BLaER1 (cell line): ENCODE measurements around the gene PLCB4.

Experiments used
- H3K27ac ChIP-seq: shearing (Covaris generic); formaldehyde crosslinking; 2 replicates; pipeline ENCODE4 v1.8.1; 2022
- H3K27me3 ChIP-seq: shearing (Covaris generic); formaldehyde crosslinking; 2 replicates; pipeline ENCODE4 v1.8.1; 2022
- H3K36me3 ChIP-seq: shearing (Covaris generic); formaldehyde crosslinking; 2 replicates; pipeline ENCODE4 v1.8.1; 2022
- H3K4me1 ChIP-seq: shearing (Covaris generic); formaldehyde crosslinking; 2 replicates; pipeline ENCODE4 v1.8.1; 2022
- H3K4me2 ChIP-seq: shearing (Covaris generic); formaldehyde crosslinking; 2 replicates; pipeline ENCODE4 v1.8.1; 2022
- H3K4me3 ChIP-seq: shearing (Covaris generic); formaldehyde crosslinking; 2 replicates; pipeline ENCODE4 v1.8.1; 2022
- H3K9ac ChIP-seq: shearing (Covaris generic); formaldehyde crosslinking; 2 replicates; pipeline ENCODE4 v1.8.1; 2022
- H3K9me3 ChIP-seq: shearing (Covaris generic); formaldehyde crosslinking; 2 replicates; pipeline ENCODE4 v1.8.1; 2022
- H4K20me1 ChIP-seq: shearing (Covaris generic); formaldehyde crosslinking; 2 replicates; pipeline ENCODE4 v1.8.1; 2022
- Cebpa-rat ChIP-seq: shearing (Covaris generic); IDR thresholded peaks from 2 replicates; pipeline ENCODE4 v1.8.1; 2022

Gene PLCB4

DNA sequence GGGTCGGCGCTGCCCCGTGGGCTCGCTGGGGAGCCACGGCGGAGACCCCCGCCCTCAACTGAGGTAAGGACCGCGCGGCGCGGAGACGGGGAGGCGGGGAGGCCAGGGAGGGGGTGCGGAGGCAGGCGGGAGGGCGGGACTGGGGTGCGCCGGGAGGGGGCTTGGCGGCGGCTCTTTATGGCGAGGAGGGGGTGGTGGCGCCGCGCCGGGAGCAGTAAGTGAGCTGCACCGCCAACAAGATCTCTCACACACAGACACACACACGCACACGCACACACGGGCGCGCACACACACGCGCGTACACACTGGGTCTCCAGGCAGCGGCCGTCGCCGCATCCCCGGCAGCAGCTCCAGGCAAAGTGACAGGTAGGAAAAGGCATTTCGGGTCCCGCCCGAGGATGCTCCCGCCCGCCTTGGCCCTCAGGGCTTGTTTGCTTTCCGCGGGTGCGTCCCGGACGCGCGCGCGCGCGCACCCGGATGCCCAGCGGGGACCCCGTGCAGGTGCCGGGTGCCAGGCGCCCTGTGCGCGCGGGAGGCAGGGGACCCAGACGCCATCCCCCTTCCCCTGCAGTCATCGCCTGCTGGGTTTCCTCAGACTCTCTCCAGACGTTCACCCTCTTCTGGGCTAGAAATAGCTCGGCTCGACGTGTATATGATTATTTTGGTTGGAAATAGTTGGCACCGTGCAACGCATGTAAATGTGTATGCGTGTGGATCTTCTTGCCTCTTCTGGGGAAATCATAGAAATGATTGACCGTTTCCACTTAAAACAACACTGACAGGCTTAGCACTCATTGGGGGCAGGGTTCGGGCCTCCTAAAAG is at the start of gene PLCB4:
TSS of gene PLCB4 (plus strand) at position 247 of the 823 bp plus-strand sequence. CDS start 238,728 bp downstream, outside the sequence.
- Histone ChIP-seq H3K4me3 (peak within 1 kb of the TSS; percentile 77), H3K27me3 (peaks cover 48% of the 10 kb centered on the region), H3K4me1 (peaks cover 14% of the 10 kb centered on the region), H3K27ac (no peak within 1 kb of the TSS), H3K9ac (peak within 1 kb of the TSS; percentile 63; the same call in 1 of the 2 replicates), H3K4me2 (peak within 1 kb of the TSS; percentile 98), H3K36me3 (no peaks in the 10 kb centered on the region), H3K9me3 (no peaks in the 10 kb centered on the region), H4K20me1 (no peaks in the 10 kb centered on the region)
- no peak for TF ChIP-seq Cebpa-rat

DNA sequence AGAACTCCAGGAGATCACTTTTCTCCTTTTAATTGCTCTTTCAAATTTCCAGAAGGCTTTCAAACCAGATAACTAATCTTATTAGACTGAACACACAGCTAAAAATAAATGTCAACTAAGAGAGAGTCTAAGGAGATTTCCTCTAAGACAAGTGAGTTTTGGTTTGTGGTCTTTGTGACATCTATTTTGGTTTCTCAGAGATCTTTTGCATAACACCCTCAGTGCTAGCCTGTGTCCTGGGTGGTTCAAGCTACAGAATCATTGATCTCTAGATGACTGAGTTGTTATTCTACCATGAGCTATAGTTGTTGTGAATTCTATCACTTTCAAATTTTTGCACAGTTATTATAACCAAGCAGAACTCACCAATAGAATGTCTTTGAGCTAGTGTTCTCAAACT is 49.1 kb upstream of the PLCB4 start:
- no peaks in the 10 kb centered on the region for H3K9me3 ChIP-seq
- TF ChIP-seq Cebpa-rat = no peak
- H4K20me1 ChIP-seq = no peaks in the 10 kb centered on the region
- no peak overlapping the region for H3K4me3 ChIP-seq
- H3K9ac ChIP-seq = no peak overlapping the region
- H3K27me3 ChIP-seq = no peaks in the 10 kb centered on the region
- peaks cover 30% of the 10 kb centered on the region for H3K4me1 ChIP-seq
- H3K36me3 ChIP-seq = no peaks in the 10 kb centered on the region
- no peak overlapping the region for H3K27ac ChIP-seq
- peak overlapping the region; percentile 74 for H3K4me2 ChIP-seq

DNA sequence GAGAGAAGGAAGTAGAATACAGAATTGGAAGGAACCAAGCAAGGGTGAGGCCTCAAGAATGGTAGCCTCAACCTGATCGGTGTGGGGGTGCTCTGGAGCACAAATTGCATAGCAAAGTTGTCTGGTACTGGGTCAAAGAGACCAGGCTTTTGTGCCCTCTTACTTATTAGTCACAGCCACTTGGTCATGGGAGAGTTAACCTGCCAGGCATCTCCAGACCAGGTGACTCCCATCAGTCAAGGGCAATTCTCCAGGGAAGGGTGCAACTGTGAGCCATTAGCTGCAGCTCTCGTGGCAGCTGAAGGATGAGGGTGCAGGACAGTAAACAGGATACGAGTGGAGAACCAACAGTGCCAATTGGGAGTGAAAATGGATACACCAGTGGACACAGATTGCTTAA is 47.7 kb upstream of the PLCB4 start:
- Histone ChIP-seq H4K20me1 (no peaks in the 10 kb centered on the region), H3K9me3 (no peaks in the 10 kb centered on the region), H3K4me2 (peak overlapping the region; percentile 74), H3K27ac (no peak overlapping the region), H3K9ac (no peak overlapping the region), H3K4me1 (peaks cover 30% of the 10 kb centered on the region), H3K27me3 (no peaks in the 10 kb centered on the region), H3K36me3 (no peaks in the 10 kb centered on the region), H3K4me3 (no peak overlapping the region)
- no peak for TF ChIP-seq Cebpa-rat

DNA sequence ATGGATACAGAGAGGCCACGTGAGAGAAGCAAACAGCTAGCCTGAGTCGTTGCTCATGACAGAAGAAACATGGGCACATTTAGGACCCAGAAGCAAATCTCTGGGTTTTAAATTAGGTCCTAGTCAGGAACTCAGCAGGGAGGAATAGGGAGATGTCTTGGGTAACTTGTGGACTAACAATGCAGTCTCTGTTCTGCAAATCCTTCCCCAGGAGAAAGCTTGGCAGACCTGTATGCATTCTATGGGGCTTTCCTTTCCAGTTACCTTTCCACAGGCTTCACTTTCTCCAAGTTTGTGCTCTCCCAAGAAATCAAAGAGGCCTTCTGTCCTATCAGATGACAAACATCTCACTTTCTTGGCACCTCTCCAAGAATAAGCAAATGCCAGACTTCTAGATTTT is 47.2 kb upstream of the PLCB4 start:
- Histone ChIP-seq H3K9ac (no peak overlapping the region), H4K20me1 (no peaks in the 10 kb centered on the region), H3K36me3 (no peaks in the 10 kb centered on the region), H3K4me3 (no peak overlapping the region), H3K9me3 (no peaks in the 10 kb centered on the region), H3K27me3 (no peaks in the 10 kb centered on the region), H3K4me1 (peaks cover 30% of the 10 kb centered on the region), H3K4me2 (peak overlapping the region; percentile 74), H3K27ac (no peak overlapping the region)
- TF ChIP-seq Cebpa-rat = no peak

DNA sequence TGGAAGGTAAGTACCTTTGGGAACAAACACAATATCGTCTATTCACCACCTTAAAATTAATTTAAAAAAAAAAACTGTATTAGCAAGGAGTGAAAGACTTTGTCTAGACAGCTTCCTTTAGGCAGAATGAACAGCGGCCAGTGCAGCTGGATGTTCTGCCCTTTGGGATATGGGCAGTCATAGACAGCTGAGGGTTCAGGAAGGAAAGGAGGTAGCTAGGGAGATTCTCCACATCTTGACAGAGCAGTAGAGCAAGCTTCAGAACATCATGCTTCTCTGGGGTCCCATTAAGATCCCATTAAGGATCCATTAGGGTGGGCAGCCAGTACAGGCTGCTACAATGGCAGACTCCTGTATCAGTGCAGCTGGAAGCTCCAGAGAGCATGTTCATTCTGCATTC is 46.5 kb upstream of the PLCB4 start:
- no peaks in the 10 kb centered on the region for H3K9me3 ChIP-seq
- no peaks in the 10 kb centered on the region for H4K20me1 ChIP-seq
- no peaks in the 10 kb centered on the region for H3K36me3 ChIP-seq
- TF ChIP-seq Cebpa-rat = no peak
- peaks cover 30% of the 10 kb centered on the region for H3K4me1 ChIP-seq
- H3K4me3 ChIP-seq = no peak overlapping the region
- no peaks in the 10 kb centered on the region for H3K27me3 ChIP-seq
- no peak overlapping the region for H3K9ac ChIP-seq
- no peak overlapping the region for H3K27ac ChIP-seq
- H3K4me2 ChIP-seq = no peak overlapping the region

DNA sequence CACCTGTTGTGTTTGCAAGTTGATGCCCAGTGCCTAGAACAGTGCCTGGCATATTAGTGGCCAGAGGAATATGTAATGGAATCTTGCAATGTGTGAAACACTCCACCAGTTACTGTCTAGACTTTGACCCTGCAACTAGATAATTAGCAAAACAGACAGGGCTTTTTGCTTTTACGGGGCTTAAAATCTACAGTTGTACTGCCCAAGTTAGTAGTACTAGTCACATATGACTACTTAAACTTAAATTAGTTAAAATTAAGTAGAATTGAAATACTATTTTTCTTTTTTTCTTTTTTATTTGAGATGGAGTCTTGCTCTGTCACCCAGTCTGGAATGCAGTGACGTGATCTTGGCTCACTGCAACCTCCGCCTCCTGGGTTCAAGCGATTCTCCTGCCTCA is 44.3 kb upstream of the PLCB4 start:
- Histone ChIP-seq H3K4me3 (no peak overlapping the region), H3K4me1 (peaks cover 23% of the 10 kb centered on the region), H4K20me1 (no peaks in the 10 kb centered on the region), H3K9me3 (no peaks in the 10 kb centered on the region), H3K27ac (no peak overlapping the region), H3K9ac (no peak overlapping the region), H3K4me2 (no peak overlapping the region), H3K36me3 (no peaks in the 10 kb centered on the region), H3K27me3 (no peaks in the 10 kb centered on the region)
- no peak for TF ChIP-seq Cebpa-rat

DNA sequence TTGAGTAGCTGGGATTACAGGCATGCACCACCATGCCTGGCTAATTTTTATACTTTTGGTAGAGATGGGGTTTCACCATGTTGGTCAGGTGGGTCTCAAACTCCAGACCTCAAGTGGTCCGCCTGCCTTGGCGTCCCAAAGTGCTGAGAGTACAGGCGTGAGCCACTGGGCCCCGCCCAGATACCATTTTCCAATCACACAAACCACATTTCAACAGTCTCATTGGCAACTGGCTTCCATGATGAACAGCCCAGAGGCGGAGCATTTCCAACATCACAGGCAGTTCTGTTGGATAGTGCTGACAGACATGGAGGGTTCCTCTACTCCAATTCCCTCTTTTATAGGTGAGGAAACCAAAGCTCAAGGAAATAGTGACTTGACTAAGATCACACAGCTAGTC is 43.9 kb upstream of the PLCB4 start:
- no peaks in the 10 kb centered on the region for H3K9me3 ChIP-seq
- no peak overlapping the region for H3K4me3 ChIP-seq
- H3K9ac ChIP-seq = no peak overlapping the region
- no peaks in the 10 kb centered on the region for H4K20me1 ChIP-seq
- peaks cover 19% of the 10 kb centered on the region for H3K4me1 ChIP-seq
- no peak overlapping the region for H3K27ac ChIP-seq
- H3K4me2 ChIP-seq = no peak overlapping the region
- H3K27me3 ChIP-seq = no peaks in the 10 kb centered on the region
- H3K36me3 ChIP-seq = no peaks in the 10 kb centered on the region
- TF ChIP-seq Cebpa-rat = no peak

DNA sequence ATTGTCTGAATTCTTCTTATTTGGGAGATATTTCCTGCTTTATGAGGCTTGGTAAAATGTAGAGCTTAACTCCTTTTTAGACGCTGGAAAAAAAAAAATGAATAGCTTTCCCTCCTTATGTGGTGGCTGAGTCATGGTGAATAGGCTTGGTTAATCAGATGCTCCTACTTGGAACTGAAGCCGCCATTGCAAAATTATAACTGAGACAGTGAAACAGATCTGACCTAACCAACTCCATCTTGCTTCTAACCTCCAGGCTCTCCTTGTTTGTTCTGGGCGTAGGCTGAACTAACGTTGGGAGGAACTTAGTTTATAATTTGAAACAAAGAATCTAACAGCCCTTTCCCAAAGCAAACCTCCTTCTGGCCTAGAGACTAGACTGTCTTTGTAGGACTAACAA is 43.2 kb upstream of the PLCB4 start:
- no peak overlapping the region for H3K9ac ChIP-seq
- peaks cover 13% of the 10 kb centered on the region for H3K4me1 ChIP-seq
- H3K9me3 ChIP-seq = no peaks in the 10 kb centered on the region
- no peaks in the 10 kb centered on the region for H3K27me3 ChIP-seq
- no peak for TF ChIP-seq Cebpa-rat
- H4K20me1 ChIP-seq = no peaks in the 10 kb centered on the region
- H3K27ac ChIP-seq = no peak overlapping the region
- H3K4me3 ChIP-seq = no peak overlapping the region
- H3K4me2 ChIP-seq = no peak overlapping the region
- H3K36me3 ChIP-seq = no peaks in the 10 kb centered on the region

DNA sequence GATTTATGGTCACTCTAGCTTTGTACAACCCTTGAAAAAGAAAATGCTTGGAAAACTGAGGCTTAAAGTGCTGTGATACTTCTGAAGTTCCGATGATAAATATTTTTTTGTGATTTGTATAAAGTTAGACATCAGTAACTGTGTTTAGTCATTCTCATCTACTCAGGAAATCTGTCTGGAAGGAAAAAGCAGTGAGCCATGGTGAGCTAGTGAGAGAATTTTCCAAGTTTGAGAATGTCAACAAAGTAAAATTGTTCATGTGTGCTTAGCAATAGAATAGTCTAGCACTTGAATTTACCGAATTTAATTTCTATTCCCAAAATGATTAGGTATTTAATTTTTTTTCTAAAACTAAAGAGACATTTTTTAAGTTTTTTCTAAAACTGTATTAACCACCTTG is 41.3 kb upstream of the PLCB4 start:
- Histone ChIP-seq H3K9ac (no peak overlapping the region), H3K4me2 (no peak overlapping the region), H3K4me1 (no peaks in the 10 kb centered on the region), H3K9me3 (no peaks in the 10 kb centered on the region), H3K27ac (no peak overlapping the region), H4K20me1 (no peaks in the 10 kb centered on the region), H3K4me3 (no peak overlapping the region), H3K27me3 (no peaks in the 10 kb centered on the region), H3K36me3 (no peaks in the 10 kb centered on the region)
- no peak for TF ChIP-seq Cebpa-rat

DNA sequence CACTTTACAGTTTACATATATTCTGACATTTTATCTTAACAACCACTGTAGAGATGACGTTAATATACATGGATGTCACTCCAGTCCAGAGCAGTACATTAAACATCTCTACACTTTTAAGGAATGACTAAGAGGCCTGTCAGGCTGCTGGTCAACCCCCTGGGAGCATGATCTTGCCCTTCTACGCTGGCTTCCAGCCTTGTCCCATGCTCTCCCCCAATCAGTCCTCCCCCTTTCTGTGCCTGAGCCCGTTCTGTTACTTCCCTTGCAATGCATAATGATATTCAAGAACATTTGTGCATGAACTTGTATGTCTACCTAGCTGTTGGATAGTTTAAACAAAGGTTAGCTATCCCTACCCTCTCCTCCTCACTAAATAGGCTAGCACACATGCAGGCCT is 40.5 kb upstream of the PLCB4 start:
- TF ChIP-seq Cebpa-rat = no peak
- Histone ChIP-seq H3K9me3 (no peaks in the 10 kb centered on the region), H3K9ac (no peak overlapping the region), H3K4me1 (no peaks in the 10 kb centered on the region), H3K4me3 (no peak overlapping the region), H3K36me3 (no peaks in the 10 kb centered on the region), H4K20me1 (no peaks in the 10 kb centered on the region), H3K27me3 (no peaks in the 10 kb centered on the region), H3K27ac (no peak overlapping the region), H3K4me2 (no peak overlapping the region)
